Activated naive CD4-positive, alpha-beta T cell treated with anti-CD3 and anti-CD28 coated beads for 36 hours (primary cell): ENCODE results near the gene ALPL. TPM values are rescaled to one million over a fixed set of nuclear protein-coding genes. Genes with fewer than 3 reads are reported as not detected.

Experiments
- CTCF ChIA-PET: fragments of 350-600 bp; sonication (Branson Sonifier 250); formaldehyde crosslinking; loops from one replicate; lab custom pipeline; 2021; ENCODE audit warnings: antibody characterized with exemption; lab: Charles Lee
- DNase-seq: peaks from one replicate; pipeline ENCODE4 v3.0.0-alpha.2; 2020
- H3K27ac Mint-ChIP-seq: one replicate; pipeline ENCODE4 v1.8.0; 2021; ENCODE audit warnings: mild to moderate bottlenecking, mixed read lengths
- H3K27me3 Mint-ChIP-seq: one replicate; pipeline ENCODE4 v1.8.0; 2021; ENCODE audit warnings: low read depth, mixed read lengths
- H3K36me3 Mint-ChIP-seq: one replicate; pipeline ENCODE4 v1.8.0; 2021; ENCODE audit warnings: low read depth, mixed read lengths
- H3K4me1 Mint-ChIP-seq: one replicate; pipeline ENCODE4 v1.8.0; 2021; ENCODE audit warnings: low read depth, mixed read lengths
- H3K4me3 Mint-ChIP-seq: one replicate; pipeline ENCODE4 v1.8.0; 2021; ENCODE audit warnings: mild to moderate bottlenecking, moderate library complexity, mixed read lengths
- H3K9me3 Mint-ChIP-seq: one replicate; pipeline ENCODE4 v1.8.0; 2021; ENCODE audit warnings: mixed read lengths
- intact Hi-C: fragments of 100-400 bp; cut with micrococcal nuclease; formaldehyde crosslinking; loops from one replicate; pipeline ENCODE4 v1.15.1; 2023
- total RNA-seq, 2 experiments: library from RNA; stranded (reverse); gene quantifications; one replicate each; pipeline ENCODE4 v1.2.3, GENCODE V29; 2021

The ALPL gene
- total RNA-seq, 2 experiments from 2014 or later, result not detected

GRCh38 chr1:21593231-21593630, 84.0 kb downstream of the ALPL start:
- Mint-ChIP-seq H3K27ac (no peak overlapping the region), H3K4me3 (no peak overlapping the region), H3K9me3 (no peaks in the 10 kb centered on the region), H3K4me1 (peaks cover 4% of the 10 kb centered on the region), H3K27me3 (peaks cover 7% of the 10 kb centered on the region), H3K36me3 (no peaks in the 10 kb centered on the region)
- no peak for DNase-seq
- CTCF ChIA-PET, result no interaction called here
- intact Hi-C loops, result no loop called here

- no peak for DNase-seq
- peaks cover 4% of the 10 kb centered on the region for H3K27me3 Mint-ChIP-seq
- H3K4me1 Mint-ChIP-seq, result peaks cover 4% of the 10 kb centered on the region
- no peak overlapping the region for H3K27ac Mint-ChIP-seq
- CTCF ChIA-PET, result interaction anchor here (0.6 kb wide), 2 partner anchors 103 to 398 kb away, joined by 3 read pairs; no protein-coding TSS in a partner anchor
- H3K9me3 Mint-ChIP-seq, result no peaks in the 10 kb centered on the region
- H3K4me3 Mint-ChIP-seq, result no peak overlapping the region
- intact Hi-C loops, result no loop called here
- no peaks in the 10 kb centered on the region for H3K36me3 Mint-ChIP-seq
These were observed 85.3 kb downstream of the ALPL start for GRCh38 chr1:21594501-21594900.

GRCh38 chr1:21594935-21595897, 86.0 kb downstream of the ALPL start:
- intact Hi-C loops, result loop anchor here (1.0 to 5.0 kb wide), 2 partner anchors 64 to 88 kb away; partner anchors contain the start of gene ALPL
- no peaks in the 10 kb centered on the region for H3K36me3 Mint-ChIP-seq
- H3K27ac Mint-ChIP-seq, result no peak overlapping the region
- DNase-seq, result peak; percentile 80
- H3K9me3 Mint-ChIP-seq, result no peaks in the 10 kb centered on the region
- peaks cover 4% of the 10 kb centered on the region for H3K4me1 Mint-ChIP-seq
- H3K27me3 Mint-ChIP-seq, result peaks cover 4% of the 10 kb centered on the region
- CTCF ChIA-PET, result interaction anchor here (0.7 to 1.3 kb wide), 6 partner anchors 15 to 724 kb away, joined by 3 to 4 read pairs (median 3); partner anchors contain the start of gene ALPL
- no peak overlapping the region for H3K4me3 Mint-ChIP-seq

GRCh38 chr1:21596174-21596573, 87.0 kb downstream of the ALPL start:
- intact Hi-C loops, result loop anchor here (5.0 kb wide), 1 partner anchor 89 kb away; the partner anchor contains the start of gene ALPL
- no peaks in the 10 kb centered on the region for H3K36me3 Mint-ChIP-seq
- no peak overlapping the region for H3K27ac Mint-ChIP-seq
- CTCF ChIA-PET, result interaction anchor here (0.9 to 1.3 kb wide), 4 partner anchors 16 to 326 kb away, joined by 3 read pairs; partner anchors contain the start of gene ALPL
- H3K27me3 Mint-ChIP-seq, result peaks cover 4% of the 10 kb centered on the region
- no peaks in the 10 kb centered on the region for H3K9me3 Mint-ChIP-seq
- H3K4me3 Mint-ChIP-seq, result no peak overlapping the region
- no peaks in the 10 kb centered on the region for H3K4me1 Mint-ChIP-seq
- DNase-seq, result no peak

- no peaks in the 10 kb centered on the region for H3K9me3 Mint-ChIP-seq
- H3K4me1 Mint-ChIP-seq, result no peaks in the 10 kb centered on the region
- no peaks in the 10 kb centered on the region for H3K36me3 Mint-ChIP-seq
- CTCF ChIA-PET, result interaction anchor here (0.7 to 1.3 kb wide), 2 partner anchors 88 to 661 kb away, joined by 3 read pairs; partner anchors contain the start of gene ALPL
- intact Hi-C loops, result loop anchor here (5.0 kb wide), 1 partner anchor 89 kb away; the partner anchor contains the start of gene ALPL
- no peak overlapping the region for H3K27ac Mint-ChIP-seq
- DNase-seq, result no peak
- peaks cover 4% of the 10 kb centered on the region for H3K27me3 Mint-ChIP-seq
- no peak overlapping the region for H3K4me3 Mint-ChIP-seq
These were observed 87.4 kb downstream of the ALPL start for GRCh38 chr1:21596628-21597027.

- H3K4me3 Mint-ChIP-seq, result no peak overlapping the region
- CTCF ChIA-PET, result no interaction called here
- no peaks in the 10 kb centered on the region for H3K4me1 Mint-ChIP-seq
- intact Hi-C loops, result loop anchor here (5.0 kb wide), 1 partner anchor 90 kb away; the partner anchor contains the start of gene ALPL
- H3K27ac Mint-ChIP-seq, result no peak overlapping the region
- DNase-seq, result no peak
- H3K27me3 Mint-ChIP-seq, result peaks cover 4% of the 10 kb centered on the region
- H3K36me3 Mint-ChIP-seq, result no peaks in the 10 kb centered on the region
- H3K9me3 Mint-ChIP-seq, result no peaks in the 10 kb centered on the region
These were observed 88.5 kb downstream of the ALPL start for GRCh38 chr1:21597753-21598152.

- Mint-ChIP-seq H3K9me3 (no peaks in the 10 kb centered on the region), H3K4me3 (no peak overlapping the region), H3K27ac (no peak overlapping the region), H3K4me1 (no peaks in the 10 kb centered on the region), H3K27me3 (peaks cover 4% of the 10 kb centered on the region), H3K36me3 (no peaks in the 10 kb centered on the region)
- intact Hi-C loops, result loop anchor here (5.0 kb wide), 1 partner anchor 91 kb away; the partner anchor contains the start of gene ALPL
- DNase-seq, result no peak
- CTCF ChIA-PET, result no interaction called here
These were observed 89.2 kb downstream of the ALPL start for GRCh38 chr1:21598417-21598816.

GRCh38 chr1:21598904-21599303, 89.7 kb downstream of the ALPL start:
- H3K4me3 Mint-ChIP-seq, result no peak overlapping the region
- H3K27me3 Mint-ChIP-seq, result peaks cover 4% of the 10 kb centered on the region
- intact Hi-C loops, result loop anchor here (5.0 kb wide), 1 partner anchor 92 kb away; the partner anchor contains the start of gene ALPL
- H3K9me3 Mint-ChIP-seq, result no peaks in the 10 kb centered on the region
- CTCF ChIA-PET, result interaction anchor here (0.6 kb wide), 1 partner anchor 366 kb away, joined by 5 read pairs; no protein-coding TSS in a partner anchor
- no peak overlapping the region for H3K27ac Mint-ChIP-seq
- no peaks in the 10 kb centered on the region for H3K4me1 Mint-ChIP-seq
- DNase-seq, result no peak
- no peaks in the 10 kb centered on the region for H3K36me3 Mint-ChIP-seq

- no peak for DNase-seq
- Mint-ChIP-seq H3K36me3 (no peaks in the 10 kb centered on the region), H3K27me3 (peaks cover 4% of the 10 kb centered on the region), H3K9me3 (no peaks in the 10 kb centered on the region), H3K27ac (no peak overlapping the region), H3K4me1 (no peaks in the 10 kb centered on the region), H3K4me3 (no peak overlapping the region)
- intact Hi-C loops, result loop anchor here (5.0 kb wide), 1 partner anchor 92 kb away; the partner anchor contains the start of gene ALPL
- CTCF ChIA-PET, result interaction anchor here (0.6 kb wide), 1 partner anchor 366 kb away, joined by 5 read pairs; no protein-coding TSS in a partner anchor
These were observed 90.2 kb downstream of the ALPL start for GRCh38 chr1:21599402-21599801.

- H3K4me3 Mint-ChIP-seq, result no peak overlapping the region
- intact Hi-C loops, result no loop called here
- no peaks in the 10 kb centered on the region for H3K27me3 Mint-ChIP-seq
- no peaks in the 10 kb centered on the region for H3K9me3 Mint-ChIP-seq
- DNase-seq, result no peak
- no peak overlapping the region for H3K27ac Mint-ChIP-seq
- no peaks in the 10 kb centered on the region for H3K36me3 Mint-ChIP-seq
- CTCF ChIA-PET, result interaction anchor here (1.2 kb wide), 1 partner anchor 1071 kb away, joined by 3 read pairs; no protein-coding TSS in a partner anchor
- no peaks in the 10 kb centered on the region for H3K4me1 Mint-ChIP-seq
These were observed 92.2 kb downstream of the ALPL start for GRCh38 chr1:21601278-21602048.

- DNase-seq, result no peak
- peaks cover 7% of the 10 kb centered on the region for H3K27me3 Mint-ChIP-seq
- H3K27ac Mint-ChIP-seq, result no peak overlapping the region
- no peaks in the 10 kb centered on the region for H3K9me3 Mint-ChIP-seq
- intact Hi-C loops, result no loop called here
- peaks cover 10% of the 10 kb centered on the region for H3K4me1 Mint-ChIP-seq
- no peak overlapping the region for H3K4me3 Mint-ChIP-seq
- CTCF ChIA-PET, result no interaction called here
- no peaks in the 10 kb centered on the region for H3K36me3 Mint-ChIP-seq
These were observed 94.2 kb downstream of the ALPL start for GRCh38 chr1:21603177-21604138.
